CD4-positive, alpha-beta T cell treated with Interleukin-10 for 1 hour (primary cell): ENCODE results near the gene ACSF3.

Experiments
- DNase-seq: peaks from one replicate; pipeline ENCODE4 v3.0.0-alpha.2; 2020

Gene ACSF3

GRCh38 chr16:89133457-89134127 lies 39.9 kb downstream of the ACSF3 start:
- DNase-seq = no peak

DNA sequence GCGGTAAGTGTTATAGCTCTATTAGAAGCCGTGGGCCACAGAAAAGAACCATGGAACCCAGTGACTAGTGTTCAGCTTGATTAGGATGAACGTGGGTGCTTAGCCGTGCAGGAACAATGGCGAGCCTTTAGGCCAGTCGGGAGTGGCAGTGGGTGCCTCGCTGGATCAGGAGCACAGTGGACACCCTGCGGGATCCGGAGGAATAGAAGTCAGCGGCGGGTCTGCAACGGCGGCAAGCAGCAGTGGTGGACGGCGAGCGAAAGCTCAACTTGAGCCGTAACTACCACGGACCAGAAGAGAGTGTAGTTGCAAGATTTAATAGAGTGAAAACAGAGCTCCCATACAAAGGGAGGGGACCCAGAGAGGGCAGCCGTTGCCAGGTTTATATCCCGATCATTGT lies 40.6 kb downstream of the ACSF3 start:
- DNase-seq = no peak

DNA sequence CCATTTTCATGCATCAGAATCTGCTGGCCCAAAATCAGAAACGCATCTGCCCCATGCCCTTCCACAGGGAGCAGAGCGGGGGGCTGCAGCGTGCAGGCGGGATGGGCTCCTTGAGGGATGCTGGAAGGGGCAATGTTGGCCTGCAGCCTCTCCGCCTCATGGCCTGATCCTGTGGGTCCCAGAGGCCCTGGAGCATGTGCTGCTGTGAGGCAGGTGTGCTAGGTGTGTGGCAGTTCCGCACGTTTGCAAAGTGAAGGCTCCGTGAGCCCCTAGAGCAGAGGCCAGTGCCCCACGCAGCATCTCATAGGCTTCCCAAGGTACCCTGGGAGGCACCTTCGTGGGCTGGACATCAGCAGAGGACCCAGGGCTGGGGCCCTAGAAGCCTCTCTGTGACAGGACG lies 41.5 kb downstream of the ACSF3 start:
- DNase-seq = no peak

DNA sequence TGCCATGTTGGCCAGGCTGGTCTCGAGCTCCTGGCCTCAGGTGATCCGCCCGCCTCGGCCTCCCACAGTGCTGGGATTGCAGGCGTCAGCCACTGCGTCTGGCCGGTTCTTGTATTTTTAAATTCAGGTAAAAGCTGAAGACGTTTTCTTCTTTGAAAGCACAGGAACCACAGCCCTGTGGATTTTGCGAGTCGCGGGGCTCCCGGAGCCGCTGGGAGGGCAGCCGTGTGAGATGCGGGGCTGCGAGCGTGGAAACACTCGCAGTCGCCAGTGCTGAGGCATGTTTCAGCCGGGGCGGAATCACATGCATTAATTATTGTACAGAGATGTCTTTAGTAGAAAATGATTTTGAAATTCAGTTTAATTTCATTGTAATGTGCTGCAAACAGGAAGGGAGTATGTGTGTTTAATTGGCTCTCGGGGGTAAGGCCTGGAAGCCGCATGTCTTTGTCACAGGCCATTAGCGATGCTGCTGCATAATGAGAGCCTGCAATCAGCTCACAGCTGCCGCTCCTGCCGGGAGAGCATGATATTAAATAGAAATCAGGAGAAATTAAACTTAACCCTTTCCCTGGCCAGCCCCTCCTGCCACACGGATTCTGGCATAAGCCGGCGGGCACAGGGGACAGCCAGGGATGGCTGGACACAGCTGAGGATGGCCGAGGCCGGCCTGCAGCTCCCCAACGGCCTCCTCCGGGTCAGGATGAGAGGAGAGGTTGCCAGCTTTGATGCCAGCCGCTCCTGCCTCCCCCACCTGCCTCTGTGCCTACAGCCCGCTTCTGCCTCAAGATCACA lies 42.5 kb downstream of the ACSF3 start:
- no peak for DNase-seq

DNA sequence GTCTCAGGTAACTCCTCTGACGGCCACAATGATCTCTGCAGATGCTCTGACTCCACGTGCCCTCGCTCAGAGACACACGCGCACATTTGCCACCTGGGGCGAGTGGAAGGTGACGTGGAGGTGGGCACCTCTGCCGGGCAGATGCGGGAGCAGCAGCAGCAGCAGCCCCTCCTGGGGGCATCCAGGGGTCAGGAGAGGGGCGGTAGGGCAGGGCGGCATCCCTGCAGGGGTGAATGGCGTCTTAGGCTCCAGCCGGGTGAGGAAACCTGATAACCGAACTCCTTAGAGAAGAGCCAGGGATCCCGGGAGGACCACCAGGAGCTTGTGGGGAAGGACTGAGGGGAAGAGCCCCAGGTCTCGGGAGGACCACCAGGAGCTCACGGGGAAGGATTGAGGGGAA lies 43.3 kb downstream of the ACSF3 start:
- no peak for DNase-seq

DNA sequence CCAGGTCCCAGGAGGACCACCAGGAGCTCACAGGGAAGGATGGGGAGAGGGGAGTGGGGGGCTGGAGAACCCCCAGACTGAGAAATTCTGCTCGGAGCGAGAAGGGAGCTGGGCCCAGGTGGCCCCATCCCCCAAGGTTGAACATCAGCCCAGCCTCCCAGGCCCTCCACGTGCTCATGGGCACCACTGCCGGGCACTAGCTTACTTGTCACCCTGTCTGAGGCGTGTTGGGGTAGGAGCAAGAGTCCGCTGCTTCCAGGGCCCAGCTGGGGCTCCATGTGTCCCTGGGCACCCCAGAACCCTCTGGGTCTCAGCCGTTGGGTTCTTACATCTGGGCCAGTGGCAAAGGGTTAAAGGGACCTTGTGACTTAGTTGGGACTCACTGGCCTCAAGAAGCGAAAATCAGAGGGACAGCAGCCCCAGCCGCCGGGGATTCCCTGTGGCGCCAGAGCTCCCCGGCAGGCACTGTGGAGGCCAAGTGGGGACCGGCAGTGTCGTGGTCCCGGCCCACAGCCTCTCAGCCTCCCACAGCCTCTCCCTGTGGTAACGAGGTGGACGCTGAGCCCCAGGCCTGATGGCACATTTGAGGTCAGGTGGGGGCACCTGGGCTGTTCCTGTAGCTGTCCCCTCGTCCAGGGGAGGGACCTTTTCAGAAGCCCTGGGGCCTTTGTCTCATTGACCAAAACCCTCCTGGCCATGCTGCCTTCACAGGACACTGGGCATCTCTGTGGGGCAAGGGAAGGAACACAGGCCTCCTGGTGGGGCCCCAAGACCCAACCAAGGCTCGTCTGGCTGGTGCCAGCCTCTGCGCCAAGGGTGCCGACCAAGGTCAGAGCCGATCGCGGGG lies 44.2 kb downstream of the ACSF3 start:
- DNase-seq = no peak

- DNase-seq = no peak
These were observed 44.8 kb downstream of the ACSF3 start for GRCh38 chr16:89138513-89138795.

GRCh38 chr16:89138843-89139520 lies 45.3 kb downstream of the ACSF3 start:
- DNase-seq = no peak

GRCh38 chr16:89139907-89140361 lies 46.3 kb downstream of the ACSF3 start:
- DNase-seq = no peak

GRCh38 chr16:89140401-89140800 lies 46.7 kb downstream of the ACSF3 start:
- no peak for DNase-seq

DNA sequence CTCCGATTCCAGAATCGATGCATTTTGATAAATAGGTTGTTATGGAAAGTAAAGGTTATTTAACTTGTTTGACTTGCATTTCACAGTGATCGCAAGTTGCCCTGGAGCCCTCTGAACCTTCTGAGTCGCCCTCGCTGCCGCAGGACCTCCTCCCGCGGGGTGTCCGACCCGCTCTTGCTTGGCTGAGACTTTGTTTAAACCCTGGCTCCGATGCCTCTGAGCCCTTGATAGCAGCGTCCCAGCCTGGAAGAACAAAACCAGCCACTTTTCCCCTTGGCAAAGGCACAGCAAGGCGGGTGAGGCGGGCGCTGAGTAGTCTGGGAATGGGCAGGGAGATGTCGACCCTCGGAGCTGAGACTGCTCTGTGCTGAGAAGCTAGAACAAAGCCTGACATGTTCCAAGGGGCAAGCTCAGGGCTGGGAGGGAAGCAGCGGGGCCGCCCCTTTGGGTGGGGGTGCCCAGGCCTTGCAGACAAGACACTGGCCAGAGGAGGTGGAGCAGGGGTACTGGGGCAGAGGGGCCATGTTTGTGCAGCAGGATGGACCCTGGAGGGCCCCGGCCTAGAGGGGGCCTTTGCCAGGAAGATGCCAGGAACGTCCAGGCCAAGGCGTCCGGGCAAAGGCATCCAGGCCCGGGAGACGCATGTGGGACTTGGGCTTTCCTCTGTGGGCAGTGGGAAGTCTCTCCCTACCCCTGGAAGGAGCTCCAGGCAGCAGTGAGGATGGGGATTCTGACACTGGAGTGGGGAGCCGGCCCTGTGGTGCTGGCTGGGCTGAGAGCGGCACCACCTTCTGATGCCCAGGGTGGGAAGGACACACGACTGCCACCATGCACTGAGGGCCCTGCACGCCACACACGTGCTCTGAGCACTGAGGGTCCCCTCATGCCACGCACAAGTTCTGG lies 47.6 kb downstream of the ACSF3 start:
- DNase-seq = no peak

DNA sequence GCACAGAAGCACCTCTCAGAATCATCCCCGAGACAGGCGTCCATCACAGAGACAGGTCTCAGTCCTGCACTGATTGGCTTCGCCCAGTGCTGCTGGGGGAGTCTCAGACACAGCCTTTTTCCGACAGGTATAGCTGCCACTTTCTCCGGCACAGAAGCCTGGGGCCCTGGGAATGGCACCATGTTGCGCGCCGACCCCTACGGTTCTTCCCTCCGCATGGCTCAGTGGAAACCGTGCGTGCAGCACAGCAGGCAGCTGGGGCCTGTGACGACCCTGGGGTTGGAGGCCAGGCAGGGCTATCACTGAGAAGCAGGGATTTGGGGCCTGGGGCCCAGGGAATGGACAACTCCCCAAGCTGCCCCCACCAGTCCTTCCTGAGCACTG lies 48.2 kb downstream of the ACSF3 start:
- DNase-seq = no peak

DNA sequence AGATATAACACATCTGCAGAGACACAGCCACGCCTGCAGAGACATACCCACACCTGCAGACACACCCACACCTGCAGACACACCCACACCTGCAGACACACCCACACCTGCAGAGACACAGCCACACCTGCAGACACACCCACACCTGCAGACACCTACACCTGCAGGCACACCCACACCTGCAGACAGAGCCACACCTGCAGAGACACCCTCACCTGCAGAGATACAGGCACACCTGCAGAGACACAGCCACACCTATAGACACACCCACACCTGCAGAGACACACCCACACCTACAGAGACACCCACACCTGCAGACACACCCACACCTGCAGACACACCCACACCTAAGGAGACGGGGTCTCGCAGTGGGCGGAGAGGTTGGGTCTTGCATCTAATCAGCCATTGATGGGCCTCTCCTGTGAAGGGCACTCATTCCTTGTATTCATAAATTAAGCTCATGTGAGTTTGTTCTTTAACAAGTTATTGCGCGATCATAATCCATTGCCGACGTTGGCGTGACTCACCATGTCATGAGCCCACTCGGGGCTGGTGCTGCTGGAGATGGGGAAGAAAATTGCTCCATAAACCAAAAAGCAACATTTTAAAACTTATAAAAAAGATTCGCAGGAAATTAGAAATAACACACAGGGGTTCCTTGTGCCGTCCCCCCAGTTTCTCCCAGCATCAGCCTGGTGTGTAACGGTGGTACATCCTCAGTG lies 49.0 kb downstream of the ACSF3 start:
- DNase-seq = no peak

GRCh38 chr16:89143201-89143741 lies 49.6 kb downstream of the ACSF3 start:
- no peak for DNase-seq

GRCh38 chr16:89143911-89144675 lies 50.4 kb downstream of the ACSF3 start:
- DNase-seq = no peak

DNA sequence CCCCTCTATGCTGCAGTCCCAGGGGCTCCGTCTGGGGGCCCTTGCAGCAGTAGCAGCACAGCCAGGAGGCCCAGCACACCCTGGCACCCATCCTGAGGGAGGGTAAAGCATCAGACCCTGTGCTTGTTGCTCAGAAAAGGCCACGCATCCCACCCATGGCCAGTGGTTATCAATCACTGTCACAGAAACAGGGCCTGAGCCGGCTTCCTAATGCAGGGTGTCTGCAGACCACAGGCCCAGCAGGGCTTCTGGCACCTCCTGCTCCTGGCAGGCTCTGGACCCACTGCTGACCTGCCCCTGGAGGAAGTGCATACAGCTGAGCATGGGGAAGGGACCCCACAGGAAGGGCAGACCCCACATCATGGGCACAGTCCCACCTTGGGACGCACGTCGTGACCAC lies 51.0 kb downstream of the ACSF3 start:
- DNase-seq = no peak

DNA sequence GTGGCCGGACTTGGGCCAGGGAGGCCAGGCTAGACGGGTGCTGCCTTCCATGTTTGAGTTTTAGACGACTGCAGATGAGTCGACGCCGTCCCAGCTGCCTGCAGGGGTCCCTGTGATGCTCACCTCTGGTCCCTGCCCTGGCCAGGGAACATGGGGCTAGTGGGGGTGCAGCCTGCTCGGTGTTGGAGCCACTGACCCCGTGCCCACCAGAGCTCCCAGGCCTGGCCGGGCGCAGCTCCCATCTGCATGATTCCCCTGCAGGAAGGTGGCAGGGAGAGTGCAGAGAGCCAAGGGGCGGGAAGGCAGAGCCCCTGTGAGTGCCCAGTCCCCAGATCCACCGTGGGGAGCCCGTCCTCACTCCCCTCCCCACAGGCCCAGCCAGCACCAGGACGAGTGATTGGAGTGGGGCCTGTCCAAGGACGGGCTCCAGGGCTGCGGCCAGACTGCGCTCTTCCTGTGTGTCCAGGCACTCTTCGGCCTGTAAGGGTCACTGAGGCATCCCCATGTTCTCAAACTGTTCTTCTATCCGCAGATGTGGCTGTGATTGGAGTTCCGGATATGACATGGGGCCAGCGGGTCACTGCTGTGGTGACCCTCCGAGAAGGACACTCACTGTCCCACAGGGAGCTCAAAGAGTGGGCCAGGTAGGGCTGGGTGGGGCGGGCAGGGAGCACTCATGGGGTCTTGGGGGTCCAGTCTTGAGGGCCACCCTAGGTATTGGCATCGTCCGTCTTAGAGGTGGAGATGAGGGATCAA lies 51.9 kb downstream of the ACSF3 start:
- no peak for DNase-seq

- DNase-seq = no peak
These were observed 52.8 kb downstream of the ACSF3 start for GRCh38 chr16:89146211-89147005.
